ENCODE results near the gene GUCD1.
A peak's percentile ranks its signal among the peaks of the same experiment; 100 is the strongest.
"Not testable (repeated sequence)": the region's sequence is repeated elsewhere in the genome, so short reads cannot be mapped to it uniquely, and the experiment has no call there.

Gene GUCD1

DNA sequence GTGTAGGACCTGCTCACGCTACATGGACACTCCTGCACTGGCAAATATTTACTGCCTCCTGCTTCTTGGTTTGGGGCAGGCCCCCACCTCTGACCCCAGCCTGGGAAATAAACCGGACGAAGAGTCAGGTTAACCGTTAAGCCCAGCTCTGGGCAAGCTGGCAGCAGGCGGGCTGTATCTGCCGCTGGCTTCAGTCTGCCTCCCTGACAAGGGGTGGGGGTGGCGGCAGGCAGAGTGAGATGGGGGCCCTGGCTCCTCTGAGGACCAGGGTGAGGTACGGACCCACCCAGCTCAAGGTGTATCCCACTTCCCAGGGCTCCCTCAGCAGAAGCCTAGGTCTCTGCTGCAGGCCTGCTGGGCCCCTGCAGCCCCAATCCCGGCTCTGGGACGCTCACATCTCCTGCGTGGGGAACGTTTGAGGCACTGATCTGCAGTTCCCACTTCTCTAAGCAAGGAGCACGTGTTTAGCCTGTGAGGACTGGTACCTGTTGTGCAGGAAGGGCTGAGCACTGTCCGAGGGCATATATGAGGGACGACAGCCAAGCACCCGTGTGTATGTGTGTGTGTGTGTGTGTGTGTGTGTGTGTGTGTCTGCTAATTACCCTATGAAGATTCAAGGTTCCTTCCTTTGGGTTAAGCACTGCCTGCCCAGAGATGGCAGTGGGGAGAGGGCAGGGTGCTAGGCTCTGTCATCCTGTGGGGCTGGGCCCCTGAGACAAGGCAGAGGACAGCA lies 39.1 kb upstream of the GUCD1 start:
- H4K20me1 ChIP-seq (ENCODE audit: insufficient read depth, low read length), result no peaks in the 10 kb centered on the region
- H3K4me3 ChIP-seq (ENCODE audit: low read depth, low read length, poor library complexity, severe bottlenecking), result no peak overlapping the region
- H3K27ac ChIP-seq (ENCODE audit: low read depth, low read length, poor library complexity, severe bottlenecking), result no peak overlapping the region
- no peaks in the 10 kb centered on the region for H3K9me2 ChIP-seq (ENCODE audit: low read depth, low read length)
- no peaks in the 10 kb centered on the region for H3K9me3 ChIP-seq (ENCODE audit: low read length)
- H3K27me3 ChIP-seq (ENCODE audit: insufficient read depth, low read length), result peaks cover 3% of the 10 kb centered on the region; the same call in 1 of the 2 replicates
- H2AFZ ChIP-seq (ENCODE audit: low read length), result no peak overlapping the region
- H3F3A ChIP-seq (ENCODE audit: insufficient read depth, low read length), result no peaks in the 10 kb centered on the region
- H3K4me1 ChIP-seq (ENCODE audit: insufficient read depth, low read length, severe bottlenecking), result peaks cover 11% of the 10 kb centered on the region
- H3K36me3 ChIP-seq (ENCODE audit: insufficient read depth, low read length), result no peaks in the 10 kb centered on the region
- no peak for TF ChIP-seq EZH2 (IDR thresholded peaks at IDR 0.05; ENCODE audit: borderline replicate concordance, low read length)
- TF ChIP-seq, protein P1, sequence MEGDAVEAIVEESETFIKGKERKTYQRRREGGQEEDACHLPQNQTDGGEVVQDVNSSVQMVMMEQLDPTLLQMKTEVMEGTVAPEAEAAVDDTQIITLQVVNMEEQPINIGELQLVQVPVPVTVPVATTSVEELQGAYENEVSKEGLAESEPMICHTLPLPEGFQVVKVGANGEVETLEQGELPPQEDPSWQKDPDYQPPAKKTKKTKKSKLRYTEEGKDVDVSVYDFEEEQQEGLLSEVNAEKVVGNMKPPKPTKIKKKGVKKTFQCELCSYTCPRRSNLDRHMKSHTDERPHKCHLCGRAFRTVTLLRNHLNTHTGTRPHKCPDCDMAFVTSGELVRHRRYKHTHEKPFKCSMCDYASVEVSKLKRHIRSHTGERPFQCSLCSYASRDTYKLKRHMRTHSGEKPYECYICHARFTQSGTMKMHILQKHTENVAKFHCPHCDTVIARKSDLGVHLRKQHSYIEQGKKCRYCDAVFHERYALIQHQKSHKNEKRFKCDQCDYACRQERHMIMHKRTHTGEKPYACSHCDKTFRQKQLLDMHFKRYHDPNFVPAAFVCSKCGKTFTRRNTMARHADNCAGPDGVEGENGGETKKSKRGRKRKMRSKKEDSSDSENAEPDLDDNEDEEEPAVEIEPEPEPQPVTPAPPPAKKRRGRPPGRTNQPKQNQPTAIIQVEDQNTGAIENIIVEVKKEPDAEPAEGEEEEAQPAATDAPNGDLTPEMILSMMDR (IDR thresholded peaks at IDR 0.05; ENCODE audit: low read length), result no peak
- no peak overlapping the region for H3K4me2 ChIP-seq (ENCODE audit: low read length)
- no peaks in the 10 kb centered on the region for H3K79me2 ChIP-seq (ENCODE audit: insufficient read depth, low read length)
- H3K9ac ChIP-seq (ENCODE audit: low read length), result no peak overlapping the region

DNA sequence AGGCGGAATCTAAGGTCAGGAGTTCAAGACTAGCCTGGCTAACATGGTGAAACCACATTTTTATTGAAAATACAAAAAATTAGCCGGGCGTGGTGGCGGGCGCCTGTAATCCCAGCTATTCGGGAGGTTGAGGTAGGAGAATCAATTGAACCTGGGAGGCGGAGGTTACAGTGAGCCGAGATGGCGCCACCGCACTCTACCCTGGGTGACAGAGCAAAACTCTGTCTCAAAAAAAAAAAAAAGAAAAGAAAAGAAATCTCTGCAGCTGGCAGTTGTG lies 38.6 kb upstream of the GUCD1 start:
- H3K9me3 ChIP-seq (ENCODE audit: low read length); H3K9me2 ChIP-seq (ENCODE audit: low read depth, low read length); H3F3A ChIP-seq (ENCODE audit: insufficient read depth, low read length); H3K79me2 ChIP-seq (ENCODE audit: insufficient read depth, low read length); H3K4me2 ChIP-seq (ENCODE audit: low read length); H3K36me3 ChIP-seq (ENCODE audit: insufficient read depth, low read length); H4K20me1 ChIP-seq (ENCODE audit: insufficient read depth, low read length); H2AFZ ChIP-seq (ENCODE audit: low read length); H3K27ac ChIP-seq (ENCODE audit: low read depth, low read length, poor library complexity, severe bottlenecking); H3K27me3 ChIP-seq (ENCODE audit: insufficient read depth, low read length); H3K9ac ChIP-seq (ENCODE audit: low read length): not testable (repeated sequence)
- Histone ChIP-seq H3K4me1 (ENCODE audit: insufficient read depth, low read length, severe bottlenecking) (peaks cover 11% of the 10 kb centered on the region), H3K4me3 (ENCODE audit: low read depth, low read length, poor library complexity, severe bottlenecking) (peak overlapping the region; percentile 49)

DNA sequence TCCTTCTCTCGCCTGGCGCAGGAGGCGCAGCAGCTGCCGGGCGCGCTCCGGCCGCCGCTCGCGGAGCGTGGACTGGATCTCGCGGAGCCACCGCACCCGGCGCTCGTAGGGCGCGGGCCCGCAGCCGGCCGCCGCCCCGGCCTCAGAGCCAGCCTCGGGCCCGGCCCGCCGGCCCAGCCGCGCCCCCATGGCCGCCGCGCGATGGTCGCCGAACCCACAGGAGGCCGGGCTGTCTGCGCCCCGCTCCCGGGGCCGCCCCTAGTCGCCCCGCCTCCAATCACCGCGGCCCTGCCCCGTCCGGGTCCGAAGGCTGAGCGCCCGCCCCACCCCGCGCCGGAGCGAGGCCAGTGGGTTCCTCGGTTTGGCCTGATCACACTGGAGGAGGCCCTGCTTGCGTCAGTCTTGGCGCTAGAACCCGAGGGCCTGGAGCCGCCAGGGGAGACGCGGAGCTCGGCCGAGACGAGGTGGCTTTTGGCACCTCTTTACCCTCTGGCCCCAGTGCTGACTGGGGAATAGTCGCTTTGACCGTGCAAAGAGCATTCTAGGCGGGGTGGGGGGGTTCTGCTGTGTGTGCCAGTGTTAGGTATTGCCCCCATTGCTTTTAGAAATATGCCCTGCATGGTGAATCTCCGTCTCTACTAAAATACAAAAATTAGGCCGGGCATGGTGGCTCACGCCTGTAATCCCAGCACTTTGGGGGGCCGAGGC lies 38.1 kb upstream of the GUCD1 start, which contains the start of gene LRRC75B:
Gene LRRC75B, minus strand, starts transcription at position 223 of the 708 bp plus-strand sequence. Its CDS starts 34 bp downstream, at position 189.
- peaks cover 3% of the 10 kb centered on the region; the same call in 1 of the 2 replicates for H3K27me3 ChIP-seq (ENCODE audit: insufficient read depth, low read length)
- H3K9me3 ChIP-seq (ENCODE audit: low read length), result no peaks in the 10 kb centered on the region
- no peaks in the 10 kb centered on the region for H3K79me2 ChIP-seq (ENCODE audit: insufficient read depth, low read length)
- H3K36me3 ChIP-seq (ENCODE audit: insufficient read depth, low read length), result no peaks in the 10 kb centered on the region
- H3K4me3 ChIP-seq (ENCODE audit: low read depth, low read length, poor library complexity, severe bottlenecking), result peak within 1 kb of the TSS; percentile 56
- peak within 1 kb of the TSS; percentile 22; the same call in 1 of the 2 replicates for H3K9ac ChIP-seq (ENCODE audit: low read length)
- no peaks in the 10 kb centered on the region for H4K20me1 ChIP-seq (ENCODE audit: insufficient read depth, low read length)
- peaks cover 11% of the 10 kb centered on the region for H3K4me1 ChIP-seq (ENCODE audit: insufficient read depth, low read length, severe bottlenecking)
- TF ChIP-seq, protein P1 (IDR thresholded peaks at IDR 0.05; ENCODE audit: low read length), result no peak
- no peaks in the 10 kb centered on the region for H3F3A ChIP-seq (ENCODE audit: insufficient read depth, low read length)
- H3K27ac ChIP-seq (ENCODE audit: low read depth, low read length, poor library complexity, severe bottlenecking), result no peak within 1 kb of the TSS
- no peak within 1 kb of the TSS for H2AFZ ChIP-seq (ENCODE audit: low read length)
- peak within 1 kb of the TSS; percentile 70 for H3K4me2 ChIP-seq (ENCODE audit: low read length)
- no peaks in the 10 kb centered on the region for H3K9me2 ChIP-seq (ENCODE audit: low read depth, low read length)

Data from OCI-LY1 (cell line).